ENCODE measurements around the gene GARIN3.
A peak's percentile ranks its signal among the peaks of the same experiment; 100 is the strongest.

The GARIN3 gene

GRCh38 chr5:157184117-157184670, 18.1 kb upstream of the GARIN3 start:
- DNase-seq: no peak

GRCh38 chr5:157182143-157182757, 16.2 kb upstream of the GARIN3 start:
- no peak for DNase-seq

GRCh38 chr5:157180374-157181264, 14.6 kb upstream of the GARIN3 start, which contains the start of gene ITK:
ITK (plus strand) TSS chr5:157180840; CDS start chr5:157180978, 138 bp downstream.
- no peak for DNase-seq

DNA sequence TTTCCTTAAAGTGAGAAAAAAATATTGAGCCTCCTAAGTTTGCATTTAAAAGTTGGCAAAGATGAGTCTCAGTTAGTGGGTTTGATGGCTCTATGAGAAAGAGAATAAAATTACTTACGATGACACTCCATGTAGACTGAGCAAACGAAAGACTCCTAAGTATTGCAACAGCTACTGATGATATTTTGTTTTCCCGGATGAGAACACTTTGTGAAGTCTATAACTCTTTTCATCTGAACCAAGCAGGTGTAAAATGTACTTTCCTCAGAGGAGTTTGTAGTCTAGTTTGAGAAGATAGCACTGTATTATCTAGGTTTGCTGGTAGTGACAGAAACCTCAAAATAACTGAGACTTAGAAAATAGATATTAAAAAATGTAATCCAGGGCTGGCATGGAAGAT, 12.9 kb upstream of the GARIN3 start:
- no peak for DNase-seq

GRCh38 chr5:157177953-157178352, 11.9 kb upstream of the GARIN3 start:
- no peak for DNase-seq

GRCh38 chr5:157175071-157175612, 9.1 kb upstream of the GARIN3 start:
- no peak for DNase-seq

DNA sequence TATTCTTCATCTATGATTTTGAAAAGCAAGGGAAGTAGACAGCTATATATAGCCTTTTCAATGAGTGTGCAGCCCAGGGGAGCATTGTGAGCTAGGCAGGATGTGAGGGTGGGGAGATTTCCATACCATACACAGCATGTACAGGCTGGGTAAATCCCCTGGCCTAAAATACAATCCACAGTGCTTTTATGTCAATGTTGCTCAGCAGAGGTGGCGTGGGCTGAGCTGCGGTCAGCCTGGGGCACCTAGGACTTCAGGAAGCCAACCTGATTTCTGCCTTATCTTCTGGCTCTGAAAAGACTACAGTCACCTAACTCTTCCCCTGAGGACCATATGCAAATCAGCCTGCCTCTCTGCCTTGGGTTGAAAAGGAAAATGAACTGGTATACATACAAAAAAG, 6.3 kb upstream of the GARIN3 start:
- no peak for DNase-seq

- no peak for DNase-seq
Observed at GRCh38 chr5:157168286-157168685, 2.2 kb upstream of the GARIN3 start.

DNA sequence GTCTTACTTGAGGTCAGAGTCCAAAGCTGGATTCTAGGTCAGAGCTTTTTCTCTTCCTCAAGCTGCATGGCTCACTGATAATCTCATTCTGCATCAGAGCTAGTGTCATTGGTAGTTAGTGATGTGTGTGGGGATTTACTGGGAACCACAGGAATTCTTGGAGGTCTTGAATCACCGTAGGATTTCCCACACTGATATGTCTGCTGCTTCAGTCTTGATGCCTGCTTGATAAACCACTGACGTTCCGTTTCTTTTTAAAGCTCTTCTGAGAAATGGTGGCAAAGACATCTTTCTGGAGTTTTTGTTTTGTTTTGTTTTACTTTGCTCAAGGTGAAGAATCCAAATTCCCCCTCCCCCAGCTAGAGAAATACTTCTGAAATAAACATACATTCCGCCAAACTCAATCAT, 1.2 kb upstream of the GARIN3 start:
- no peak for DNase-seq

- DNase-seq: no peak
Observed at GRCh38 chr5:157165668-157166067, 396 bp downstream of the GARIN3 start.

DNA sequence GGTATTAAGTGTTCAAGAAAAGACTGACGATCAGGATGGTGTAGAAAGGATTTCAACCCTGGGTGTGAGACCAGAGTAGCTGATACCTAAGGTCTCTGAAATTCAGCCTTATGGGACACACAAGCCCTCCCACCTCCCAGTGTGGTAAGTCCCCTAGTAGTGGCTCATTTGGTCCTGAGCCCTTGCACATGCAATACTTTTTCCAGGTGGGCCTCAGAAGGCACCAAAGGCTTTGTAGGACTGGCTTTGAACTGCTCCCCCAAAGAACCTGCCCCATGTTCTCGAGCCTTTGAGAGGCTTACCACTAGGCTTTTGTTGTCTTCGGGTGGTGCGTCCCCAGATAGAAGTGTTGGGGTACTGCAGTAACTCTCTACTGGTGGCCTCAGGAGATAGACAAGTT, 803 bp downstream of the GARIN3 start:
- DNase-seq: no peak

DNA sequence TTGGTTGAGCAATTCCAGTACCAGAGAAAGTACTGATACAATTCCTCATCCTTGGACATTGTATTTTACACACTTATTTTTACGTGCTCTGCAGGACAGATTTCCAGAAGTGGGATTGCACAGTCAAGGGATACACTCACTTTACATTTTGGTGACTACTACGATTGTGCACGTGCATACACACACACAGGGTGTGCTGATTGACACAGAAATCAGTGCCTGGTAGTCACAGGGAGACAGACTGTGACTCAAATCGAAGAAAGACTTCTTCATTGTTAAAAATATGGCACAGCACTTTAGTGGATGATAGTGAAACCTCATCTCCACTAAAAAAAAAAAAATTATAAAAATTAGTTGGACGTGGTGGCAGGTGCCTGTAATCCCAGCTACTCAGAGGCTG, 1.5 kb downstream of the GARIN3 start:
- no peak for DNase-seq

GRCh38 chr5:157162919-157163510, 3.0 kb downstream of the GARIN3 start:
- no peak for DNase-seq

DNA sequence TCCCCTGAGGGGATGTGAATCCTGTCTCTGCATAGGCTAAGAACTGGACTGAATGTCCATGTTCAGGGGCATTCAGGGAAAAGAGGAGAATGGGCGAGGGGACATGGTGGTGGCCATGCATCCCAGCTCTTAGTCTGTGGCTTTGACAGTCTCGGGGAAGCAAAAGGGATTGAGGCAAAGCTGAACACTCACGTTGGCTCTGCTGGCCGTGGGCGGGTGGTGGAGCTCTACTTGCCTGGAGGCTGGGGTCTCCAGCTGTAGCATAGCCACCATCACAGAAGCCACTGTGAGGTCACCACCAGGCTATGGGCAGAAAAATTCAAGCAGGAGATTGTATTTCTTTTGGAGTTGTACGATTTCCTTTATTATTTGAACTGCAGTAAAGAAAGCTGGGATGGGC, 4.1 kb downstream of the GARIN3 start:
- no peak for DNase-seq

GRCh38 chr5:157160001-157160400, 6.1 kb downstream of the GARIN3 start:
- DNase-seq: no peak

GRCh38 chr5:157159209-157159751, 6.8 kb downstream of the GARIN3 start:
- no peak for DNase-seq

DNA sequence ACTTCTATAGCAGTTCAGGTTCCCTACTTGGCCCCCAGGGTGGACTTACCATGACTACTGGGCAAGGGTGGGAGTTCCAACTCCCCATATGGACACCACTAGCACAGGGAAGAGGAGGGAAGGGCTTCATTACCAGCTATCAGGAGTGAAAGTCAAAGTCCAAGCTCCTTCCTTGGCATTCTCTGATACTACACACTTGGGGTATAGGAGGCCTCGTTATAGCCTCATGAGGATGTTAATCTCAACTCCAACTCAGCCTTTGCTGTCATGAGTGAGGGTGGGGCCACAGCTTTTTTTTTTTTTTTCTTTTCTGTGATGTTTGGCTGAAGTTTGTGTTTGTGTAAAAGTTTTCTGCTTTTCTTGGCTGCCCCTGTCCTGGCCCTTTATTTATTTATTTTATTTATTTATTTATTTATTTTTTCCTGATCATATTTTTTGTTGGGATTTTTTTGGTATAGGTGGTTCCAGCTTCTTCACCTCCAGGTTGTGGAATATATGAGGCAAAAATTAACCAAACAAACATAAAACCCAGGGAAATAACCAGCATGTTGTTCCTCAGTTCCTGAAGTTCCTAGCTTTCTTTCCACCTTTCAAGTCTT, 8.7 kb downstream of the GARIN3 start:
- no peak for DNase-seq

DNA sequence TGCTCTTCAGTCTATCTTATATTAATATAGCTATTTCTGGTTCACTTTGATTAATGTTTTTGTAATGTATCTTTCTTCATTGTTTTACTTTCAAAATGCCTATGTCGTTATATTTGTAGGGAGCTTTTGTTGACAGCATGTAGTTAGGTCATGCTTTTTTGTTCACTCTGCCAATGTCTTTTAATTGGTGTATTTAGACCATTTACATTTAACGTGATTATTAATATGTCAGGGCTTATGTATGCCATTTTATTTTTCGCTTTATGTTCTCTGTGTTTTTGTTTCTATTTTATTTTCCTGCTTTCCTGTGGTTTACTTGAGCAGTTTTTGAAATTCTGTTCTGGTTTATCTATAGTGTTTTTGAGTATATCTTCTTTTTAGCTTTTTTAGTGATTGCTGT, 10.8 kb downstream of the GARIN3 start:
- no peak for DNase-seq

DNA sequence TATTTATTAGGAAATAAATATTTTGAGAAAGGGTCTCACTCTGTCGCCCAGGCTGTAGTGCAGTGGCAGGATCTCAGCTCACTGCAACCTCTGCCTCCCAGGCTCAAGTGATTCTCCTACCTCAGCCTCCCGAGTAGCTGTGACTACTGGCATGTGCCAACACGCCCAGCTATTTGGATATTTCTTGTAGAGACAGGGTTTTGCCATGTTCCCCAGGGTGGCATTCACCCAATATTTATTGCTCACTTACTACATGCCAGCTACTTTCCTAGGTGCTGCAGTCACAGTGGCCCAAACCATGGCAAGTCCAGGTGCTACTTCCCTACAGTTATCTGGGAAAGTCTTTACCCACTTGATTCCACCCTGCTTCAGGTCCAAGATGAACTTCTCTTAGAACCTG, 15.1 kb downstream of the GARIN3 start:
- no peak for DNase-seq

DNA sequence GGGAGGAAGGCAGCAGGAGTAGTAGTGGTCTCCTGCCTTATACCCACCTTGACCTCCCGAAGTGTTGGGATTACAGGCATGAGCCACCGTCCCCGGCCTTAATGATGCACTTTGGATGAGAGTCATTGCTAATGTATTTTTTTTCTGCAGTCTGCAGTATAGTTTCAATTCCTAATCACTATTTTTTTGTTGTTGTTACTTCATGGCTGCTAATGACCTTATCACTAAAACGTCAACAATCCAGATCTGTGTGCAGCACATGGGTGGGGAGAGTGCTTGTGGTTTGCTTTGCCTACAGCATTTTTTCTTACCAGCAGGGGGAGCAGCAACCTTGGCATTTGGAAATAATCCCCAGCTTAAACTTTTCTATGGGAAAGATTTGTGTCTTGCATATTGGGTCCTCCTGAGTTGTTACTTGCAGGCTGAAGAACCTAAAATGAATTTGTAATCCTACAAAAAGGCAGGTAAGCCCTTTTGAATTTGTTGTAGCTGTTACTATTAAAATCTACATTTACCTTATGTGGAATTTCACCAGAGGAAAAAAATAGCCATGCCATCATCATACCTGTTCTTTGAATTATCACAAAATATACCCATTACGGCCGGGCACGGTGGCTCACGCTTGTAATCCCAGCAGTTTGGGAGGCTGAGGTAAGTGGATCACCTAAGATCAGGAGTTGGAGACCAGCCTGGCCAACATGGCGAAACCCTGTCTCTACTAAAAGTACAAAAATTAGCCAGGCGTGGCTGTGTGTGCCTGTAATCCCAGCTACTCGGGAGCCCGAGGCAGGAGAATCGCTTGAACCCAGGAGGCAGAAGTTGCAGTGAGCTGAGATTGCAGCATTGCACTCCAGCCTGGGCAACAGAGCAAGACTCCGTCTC, 17.1 kb downstream of the GARIN3 start:
- DNase-seq: peak; percentile 58

GRCh38 chr5:157143127-157143971, 22.7 kb downstream of the GARIN3 start:
- DNase-seq: peak; percentile 51
